ENCODE results near the gene SOAT2. TPM values are rescaled to one million over a fixed set of nuclear protein-coding genes. Genes with fewer than 3 reads are reported as not detected.

The SOAT2 gene
- total RNA-seq, 6 experiments from 2014 or later: 0.62 to 3.4 (median 0.99) TPM

DNA sequence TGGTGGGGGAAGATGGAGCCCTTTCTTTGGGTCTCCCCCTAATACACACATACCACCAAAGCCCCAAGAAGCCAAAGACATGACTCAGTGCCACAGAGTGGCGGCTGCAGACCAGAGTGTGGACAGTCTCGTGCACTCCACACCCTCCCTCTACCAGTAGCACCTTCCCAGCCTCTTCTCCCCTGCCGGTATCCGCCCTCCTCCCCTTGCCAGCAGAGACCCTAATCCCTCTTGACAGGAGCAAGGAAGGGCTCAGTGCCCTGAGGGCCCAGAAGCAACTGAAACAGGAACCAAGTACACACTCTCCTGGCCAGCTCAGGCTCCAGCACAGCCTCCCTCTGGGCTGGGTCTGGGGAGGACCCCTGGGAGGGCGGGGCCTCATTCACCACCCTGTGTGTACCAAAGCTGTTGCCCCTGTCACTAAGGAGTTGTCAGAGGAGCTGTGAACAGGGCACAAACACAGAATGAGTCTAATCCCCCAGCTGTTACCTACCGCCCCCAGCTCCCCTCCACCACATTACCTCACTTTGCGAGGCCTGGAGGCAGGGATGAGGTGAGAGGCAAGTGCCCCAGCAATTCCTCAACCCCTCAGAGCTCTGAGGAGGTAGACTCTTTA lies 32.3 kb upstream of the SOAT2 start:
- ATAC-seq (peak in 1 of 4 donors; percentile 5), DNase-seq (no peak)
- H3K27me3 ChIP-seq: no peaks in the 10 kb centered on the region
- peaks cover 0 to 23% (median 6%) of the 10 kb centered on the region in 4 donors for H3K36me3 ChIP-seq
- peaks cover 0 to 12% (median 2%) of the 10 kb centered on the region in 4 donors for H3K4me1 ChIP-seq
- no peak overlapping the region for H3K4me3 ChIP-seq
- H3K9me3 ChIP-seq: no peaks in the 10 kb centered on the region
- no peak for TF ChIP-seq POLR2A (IDR thresholded peaks at IDR 0.05)
- TF ChIP-seq, protein P1, sequence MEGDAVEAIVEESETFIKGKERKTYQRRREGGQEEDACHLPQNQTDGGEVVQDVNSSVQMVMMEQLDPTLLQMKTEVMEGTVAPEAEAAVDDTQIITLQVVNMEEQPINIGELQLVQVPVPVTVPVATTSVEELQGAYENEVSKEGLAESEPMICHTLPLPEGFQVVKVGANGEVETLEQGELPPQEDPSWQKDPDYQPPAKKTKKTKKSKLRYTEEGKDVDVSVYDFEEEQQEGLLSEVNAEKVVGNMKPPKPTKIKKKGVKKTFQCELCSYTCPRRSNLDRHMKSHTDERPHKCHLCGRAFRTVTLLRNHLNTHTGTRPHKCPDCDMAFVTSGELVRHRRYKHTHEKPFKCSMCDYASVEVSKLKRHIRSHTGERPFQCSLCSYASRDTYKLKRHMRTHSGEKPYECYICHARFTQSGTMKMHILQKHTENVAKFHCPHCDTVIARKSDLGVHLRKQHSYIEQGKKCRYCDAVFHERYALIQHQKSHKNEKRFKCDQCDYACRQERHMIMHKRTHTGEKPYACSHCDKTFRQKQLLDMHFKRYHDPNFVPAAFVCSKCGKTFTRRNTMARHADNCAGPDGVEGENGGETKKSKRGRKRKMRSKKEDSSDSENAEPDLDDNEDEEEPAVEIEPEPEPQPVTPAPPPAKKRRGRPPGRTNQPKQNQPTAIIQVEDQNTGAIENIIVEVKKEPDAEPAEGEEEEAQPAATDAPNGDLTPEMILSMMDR (IDR thresholded peaks at IDR 0.05): no peak
- intact Hi-C loops (cut with DNase I): loop anchor here in 1 of 2 donors (10.0 kb wide), 1 partner anchor 214 kb away; no protein-coding TSS in a partner anchor
- peak overlapping the region in 1 of 3 donors; percentile 9 for H3K27ac ChIP-seq
- 88% methylated on average over 6 of the region's 7 CpGs for WGBS (ENCODE audit: insufficient coverage, low coverage, low lambda C conversion rate, missing lambda C conversion rate)

DNA sequence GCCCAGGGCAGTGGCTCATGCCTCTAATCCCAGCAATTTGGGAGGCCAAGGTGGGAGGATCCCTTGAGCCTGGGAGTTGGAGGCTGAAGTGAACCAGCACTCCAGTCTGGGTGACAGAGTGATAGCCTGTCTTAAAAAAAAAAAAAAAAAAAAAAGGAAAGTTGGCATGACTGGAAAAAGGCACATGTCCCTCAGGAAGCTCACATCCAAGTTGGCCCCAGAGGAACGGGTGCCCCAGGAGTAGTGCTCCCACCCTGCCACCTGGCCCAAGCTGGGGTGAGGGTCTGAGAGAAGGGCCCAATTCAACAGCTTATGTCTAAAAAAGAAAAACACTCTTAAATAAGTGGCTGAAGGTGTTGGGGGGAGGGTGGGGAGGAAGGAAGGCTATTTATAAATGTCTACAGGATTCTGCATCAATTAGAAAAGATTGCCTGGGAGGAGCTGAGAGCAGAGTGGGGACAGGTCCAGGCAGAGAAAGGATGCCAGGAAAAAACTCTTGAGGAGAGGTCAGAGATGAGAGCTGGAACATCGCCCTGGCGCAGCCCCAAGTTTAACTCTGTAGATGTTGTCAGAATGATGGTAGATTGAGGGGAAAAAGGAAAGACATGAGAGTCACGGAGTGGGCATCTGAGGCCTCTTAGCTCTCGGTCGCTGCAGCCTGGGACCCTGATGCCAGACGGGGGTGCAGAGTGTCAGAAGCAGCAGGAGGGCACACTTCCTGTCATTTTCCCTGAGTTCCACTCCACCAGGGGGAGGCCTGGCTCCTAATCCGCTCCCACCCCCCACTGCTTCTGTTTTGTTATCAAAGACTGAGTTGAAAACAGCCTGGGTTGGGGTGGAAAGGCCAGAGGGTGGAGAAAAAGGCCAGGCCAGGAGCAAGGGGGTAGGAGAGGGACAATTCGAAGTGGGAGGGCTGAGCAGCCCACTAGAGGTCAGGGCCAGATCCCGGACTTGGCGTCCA lies 31.4 kb upstream of the SOAT2 start:
- peaks cover 0 to 12% (median 2%) of the 10 kb centered on the region in 4 donors for H3K4me1 ChIP-seq
- no peaks in the 10 kb centered on the region for H3K9me3 ChIP-seq
- H3K4me3 ChIP-seq: no peak overlapping the region
- no peaks in the 10 kb centered on the region for H3K27me3 ChIP-seq
- TF ChIP-seq, protein P1 (IDR thresholded peaks at IDR 0.05): no peak
- TF ChIP-seq POLR2A (IDR thresholded peaks at IDR 0.05): no peak
- intact Hi-C loops (cut with DNase I): loop anchor here in 1 of 2 donors (10.0 kb wide), 1 partner anchor 213 kb away; no protein-coding TSS in a partner anchor
- peak overlapping the region in 2 of 3 donors; percentile 9 to 30 for H3K27ac ChIP-seq
- peak; percentile 17 to 51 (median 31) for ATAC-seq
- DNase-seq: peak in 1 of 3 donors; percentile 68
- 68% methylated on average over 10 of the region's 11 CpGs for WGBS (ENCODE audit: insufficient coverage, low coverage, low lambda C conversion rate, missing lambda C conversion rate)
- H3K36me3 ChIP-seq: peaks cover 0 to 25% (median 6%) of the 10 kb centered on the region in 4 donors

DNA sequence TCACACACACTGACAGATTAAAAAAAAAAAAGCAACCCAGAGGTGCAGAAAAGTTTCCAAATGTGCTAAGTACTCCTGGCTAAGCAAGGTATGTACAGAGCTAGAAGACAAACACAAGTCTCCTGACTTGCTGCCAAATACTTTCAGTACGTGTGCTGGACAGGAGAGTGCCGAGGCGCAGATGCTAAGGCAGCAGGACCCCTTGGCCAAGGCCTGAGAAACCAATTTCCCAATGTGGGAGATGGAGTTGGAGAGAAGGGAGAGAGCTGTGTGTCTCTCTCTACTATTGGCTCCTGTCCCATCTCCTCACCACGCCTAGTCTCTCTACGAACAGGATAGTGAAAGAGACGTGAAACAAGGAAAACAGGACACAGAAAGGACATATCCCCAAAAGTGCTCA lies 29.4 kb upstream of the SOAT2 start:
- intact Hi-C loops (cut with DNase I): loop anchor here in 1 of 2 donors (10.0 kb wide), 1 partner anchor 211 kb away; no protein-coding TSS in a partner anchor
- Histone ChIP-seq H3K9me3 (no peaks in the 10 kb centered on the region), H3K4me1 (peaks cover 0 to 21% (median 3%) of the 10 kb centered on the region in 4 donors), H3K27me3 (no peaks in the 10 kb centered on the region), H3K27ac (no peak overlapping the region), H3K4me3 (no peak overlapping the region), H3K36me3 (peaks cover 0 to 25% (median 6%) of the 10 kb centered on the region in 4 donors)
- ATAC-seq: peak; percentile 5 to 55 (median 41)
- TF ChIP-seq POLR2A (IDR thresholded peaks at IDR 0.05): no peak
- TF ChIP-seq, protein P1 (IDR thresholded peaks at IDR 0.05): no peak
- WGBS (ENCODE audit: insufficient coverage, low coverage, low lambda C conversion rate, missing lambda C conversion rate): 34% methylated on average over 6 of the region's 6 CpGs
- no peak for DNase-seq

DNA sequence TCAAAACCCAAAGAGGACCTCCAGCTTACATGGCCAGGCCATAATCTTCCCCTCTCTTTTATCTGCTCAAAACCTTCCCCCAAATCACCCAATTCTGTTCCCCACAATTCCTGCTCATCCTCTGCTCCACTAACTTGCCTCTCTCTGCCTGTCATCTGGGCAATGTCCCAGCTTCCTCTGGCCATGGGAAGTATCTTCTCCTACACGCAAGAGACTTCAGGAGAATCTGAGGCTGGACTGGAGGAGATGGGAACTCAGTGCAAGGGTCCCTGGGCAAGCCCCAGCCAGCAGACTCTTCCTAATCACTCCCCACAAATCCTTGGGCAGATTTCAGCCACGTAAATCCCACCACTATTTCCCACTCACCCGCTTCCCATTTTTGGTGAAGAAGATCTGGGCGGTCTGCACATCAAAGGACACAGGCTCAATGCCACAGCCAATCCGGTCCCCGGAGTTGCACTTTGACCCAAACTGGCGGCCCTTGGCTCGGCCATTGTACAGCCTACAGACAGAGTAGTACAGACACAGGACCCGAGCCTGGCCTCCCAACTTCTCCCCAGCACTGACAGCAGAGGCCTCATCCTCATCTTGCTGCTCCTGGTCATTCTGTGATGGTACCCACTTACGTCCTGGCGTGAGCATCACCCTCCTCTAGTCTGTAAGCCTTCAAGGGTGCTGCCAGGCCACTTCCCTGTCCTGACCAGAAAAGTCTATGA lies 28.8 kb upstream of the SOAT2 start:
- ATAC-seq (no peak), DNase-seq (no peak)
- WGBS (ENCODE audit: insufficient coverage, low coverage, low lambda C conversion rate, missing lambda C conversion rate): 74% methylated on average over 7 of the region's 11 CpGs
- Histone ChIP-seq H3K27me3 (no peaks in the 10 kb centered on the region), H3K27ac (no peak overlapping the region), H3K4me3 (no peak overlapping the region), H3K4me1 (peaks cover 0 to 21% (median 3%) of the 10 kb centered on the region in 4 donors), H3K36me3 (peaks cover 0 to 25% (median 6%) of the 10 kb centered on the region in 4 donors), H3K9me3 (no peaks in the 10 kb centered on the region)
- TF ChIP-seq, protein P1 (IDR thresholded peaks at IDR 0.05): no peak
- no peak for TF ChIP-seq POLR2A (IDR thresholded peaks at IDR 0.05)
- intact Hi-C loops (cut with DNase I): loop anchor here in 1 of 2 donors (10.0 kb wide), 1 partner anchor 210 kb away; no protein-coding TSS in a partner anchor
